Measurements from ENCODE around the gene RFX7. TPM values are rescaled to one million over a fixed set of nuclear protein-coding genes. Genes with fewer than 3 reads are reported as not detected.

RFX7 gene
- total RNA-seq, 1 experiment from 2014 or later: 18.1 TPM

DNA sequence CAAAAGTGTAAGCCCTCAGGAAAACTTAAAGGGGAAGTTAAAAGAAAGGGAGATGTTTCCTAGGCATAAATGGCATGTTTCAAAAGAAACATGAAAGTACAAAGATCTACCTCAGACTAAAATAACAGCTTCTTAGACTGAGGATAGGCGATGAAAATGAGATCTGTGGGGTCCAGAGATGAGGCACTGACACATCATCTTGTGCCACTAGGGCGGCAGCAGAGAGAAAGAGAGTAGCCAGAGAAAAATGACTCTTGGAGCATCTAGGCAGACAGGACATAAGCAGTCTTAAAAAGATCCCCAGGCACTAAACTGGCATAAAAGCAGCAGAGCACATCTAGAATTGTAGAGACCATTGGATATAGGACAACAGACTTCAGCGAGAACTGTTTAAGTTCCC lies 42.5 kb upstream of the RFX7 start:
- ATAC-seq: peak; percentile 59; the same call in 1 of the 2 replicates
- H3K79me2 ChIP-seq (ENCODE audit: insufficient read depth, low read length): no peaks in the 10 kb centered on the region
- no peak for TF ChIP-seq RAD21 (IDR thresholded peaks at IDR 0.05; ENCODE audit: low read depth)
- TF ChIP-seq POLR2A (IDR thresholded peaks at IDR 0.05; ENCODE audit: borderline replicate concordance, extremely low read depth, insufficient read depth, insufficient read length): no peak
- TF ChIP-seq CTCF (IDR thresholded peaks at IDR 0.05 in 2 of 3, conservative IDR thresholded peaks at IDR 0.05 in 1 of 3; ENCODE audit: borderline replicate concordance in 1 of 3, insufficient read depth in 1 of 3, low read depth in 2 of 3, low read length in 2 of 3): peak in 2 of 3 experiments; percentile 60 to 67; a peak in 4 of 6 replicates
- no peak overlapping the region for H3K27ac ChIP-seq (ENCODE audit: low read depth, low read length)
- H4K20me1 ChIP-seq (ENCODE audit: insufficient read depth): no peaks in the 10 kb centered on the region
- no peaks in the 10 kb centered on the region for H3K36me3 ChIP-seq (ENCODE audit: control insufficient read depth in 1 of 2, insufficient read depth in 2 of 2, low read length in 2 of 2)
- DNase-seq (ENCODE audit: low read depth, low spot score): peak; percentile 6
- POLR2A ChIA-PET: no interaction called here
- no peaks in the 10 kb centered on the region for H3K27me3 ChIP-seq (ENCODE audit: insufficient read depth, low read length)
- H3K4me2 ChIP-seq (ENCODE audit: low read length): no peak overlapping the region
- no TSS peak for BruUV-seq (replicated peaks)
- H2AFZ ChIP-seq (ENCODE audit: low read depth, low read length, poor library complexity, severe bottlenecking): no peak overlapping the region
- RAD21 ChIA-PET (ENCODE audit: low non-redundant PET in 1 of 2, low total read pairs in 2 of 2, uncharacterized antibody in 2 of 2, unreplicated experiment in 2 of 2): no interaction called here
- intact Hi-C loops (cut with micrococcal nuclease): loop anchor here (10.0 kb wide), 1 partner anchor 61 kb away; no protein-coding TSS in a partner anchor
- no peaks in the 10 kb centered on the region for H3K9me3 ChIP-seq (ENCODE audit: control insufficient read depth in 1 of 2, insufficient read depth in 1 of 2, low read depth in 1 of 2, low read length in 2 of 2)
- H3K9ac ChIP-seq (ENCODE audit: low read length): no peak overlapping the region
- no peaks in the 10 kb centered on the region for H3K4me1 ChIP-seq (ENCODE audit: control insufficient read depth in 1 of 2, insufficient read depth in 2 of 2, low read length in 2 of 2)
- no peak overlapping the region for H3K4me3 ChIP-seq (replicated peaks in 1 of 2; ENCODE audit: low read depth in 1 of 2, low read length in 2 of 2)
- CTCF ChIA-PET: interaction anchor here (1.1 to 2.3 kb wide), 3 partner anchors 9 to 37 kb away, joined by 4 to 9 read pairs (median 6); no protein-coding TSS in a partner anchor
- H3K9me2 ChIP-seq (ENCODE audit: insufficient read depth): no peaks in the 10 kb centered on the region

GRCh38 chr15:56281145-56281544 lies 37.5 kb upstream of the RFX7 start:
- POLR2A ChIA-PET: no interaction called here
- no peak for TF ChIP-seq ATF3 (IDR thresholded peaks at IDR 0.05)
- no peak for TF ChIP-seq SP1 (IDR thresholded peaks at IDR 0.05; ENCODE audit: low read depth)
- TF ChIP-seq CBX3 (IDR thresholded peaks at IDR 0.05; ENCODE audit: low read depth): no peak
- TF ChIP-seq MAX (IDR thresholded peaks at IDR 0.05): no peak
- no peak for TF ChIP-seq FOSL1 (IDR thresholded peaks at IDR 0.05; ENCODE audit: low read depth)
- TF ChIP-seq ZNF274 (IDR thresholded peaks at IDR 0.05; ENCODE audit: low read depth, low read length): no peak
- TF ChIP-seq SIN3A (IDR thresholded peaks at IDR 0.05; ENCODE audit: low read depth): no peak
- TF ChIP-seq EZH2 (IDR thresholded peaks at IDR 0.05): no peak
- TF ChIP-seq, protein P1, sequence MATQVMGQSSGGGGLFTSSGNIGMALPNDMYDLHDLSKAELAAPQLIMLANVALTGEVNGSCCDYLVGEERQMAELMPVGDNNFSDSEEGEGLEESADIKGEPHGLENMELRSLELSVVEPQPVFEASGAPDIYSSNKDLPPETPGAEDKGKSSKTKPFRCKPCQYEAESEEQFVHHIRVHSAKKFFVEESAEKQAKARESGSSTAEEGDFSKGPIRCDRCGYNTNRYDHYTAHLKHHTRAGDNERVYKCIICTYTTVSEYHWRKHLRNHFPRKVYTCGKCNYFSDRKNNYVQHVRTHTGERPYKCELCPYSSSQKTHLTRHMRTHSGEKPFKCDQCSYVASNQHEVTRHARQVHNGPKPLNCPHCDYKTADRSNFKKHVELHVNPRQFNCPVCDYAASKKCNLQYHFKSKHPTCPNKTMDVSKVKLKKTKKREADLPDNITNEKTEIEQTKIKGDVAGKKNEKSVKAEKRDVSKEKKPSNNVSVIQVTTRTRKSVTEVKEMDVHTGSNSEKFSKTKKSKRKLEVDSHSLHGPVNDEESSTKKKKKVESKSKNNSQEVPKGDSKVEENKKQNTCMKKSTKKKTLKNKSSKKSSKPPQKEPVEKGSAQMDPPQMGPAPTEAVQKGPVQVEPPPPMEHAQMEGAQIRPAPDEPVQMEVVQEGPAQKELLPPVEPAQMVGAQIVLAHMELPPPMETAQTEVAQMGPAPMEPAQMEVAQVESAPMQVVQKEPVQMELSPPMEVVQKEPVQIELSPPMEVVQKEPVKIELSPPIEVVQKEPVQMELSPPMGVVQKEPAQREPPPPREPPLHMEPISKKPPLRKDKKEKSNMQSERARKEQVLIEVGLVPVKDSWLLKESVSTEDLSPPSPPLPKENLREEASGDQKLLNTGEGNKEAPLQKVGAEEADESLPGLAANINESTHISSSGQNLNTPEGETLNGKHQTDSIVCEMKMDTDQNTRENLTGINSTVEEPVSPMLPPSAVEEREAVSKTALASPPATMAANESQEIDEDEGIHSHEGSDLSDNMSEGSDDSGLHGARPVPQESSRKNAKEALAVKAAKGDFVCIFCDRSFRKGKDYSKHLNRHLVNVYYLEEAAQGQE (IDR thresholded peaks at IDR 0.05; ENCODE audit: low read depth): no peak
- TF ChIP-seq EZH2phosphoT487 (IDR thresholded peaks at IDR 0.05; ENCODE audit: borderline replicate concordance): no peak
- TF ChIP-seq JUND (IDR thresholded peaks at IDR 0.05): no peak
- TF ChIP-seq POLR2AphosphoS5 (IDR thresholded peaks at IDR 0.05; ENCODE audit: low read depth, low read length): no peak

More at GRCh38 chr15:56281145-56281544, 37.5 kb upstream of the RFX7 start:
- Histone ChIP-seq H3K27ac (ENCODE audit: low read depth, low read length) (no peak overlapping the region), H3K27me3 (ENCODE audit: insufficient read depth, low read length) (no peaks in the 10 kb centered on the region), H3K4me2 (ENCODE audit: low read length) (no peak overlapping the region), H3K36me3 (ENCODE audit: control insufficient read depth in 1 of 2, insufficient read depth in 2 of 2, low read length in 2 of 2) (no peaks in the 10 kb centered on the region), H3K4me1 (ENCODE audit: control insufficient read depth in 1 of 2, insufficient read depth in 2 of 2, low read length in 2 of 2) (no peaks in the 10 kb centered on the region), H3K9me2 (ENCODE audit: insufficient read depth) (no peaks in the 10 kb centered on the region), H3K9ac (ENCODE audit: low read length) (no peak overlapping the region), H3K4me3 (replicated peaks in 1 of 2; ENCODE audit: low read depth in 1 of 2, low read length in 2 of 2) (no peak overlapping the region), H3K9me3 (ENCODE audit: control insufficient read depth in 1 of 2, insufficient read depth in 1 of 2, low read depth in 1 of 2, low read length in 2 of 2) (no peaks in the 10 kb centered on the region), H4K20me1 (ENCODE audit: insufficient read depth) (no peaks in the 10 kb centered on the region), H2AFZ (ENCODE audit: low read depth, low read length, poor library complexity, severe bottlenecking) (no peak overlapping the region), H3K79me2 (ENCODE audit: insufficient read depth, low read length) (no peaks in the 10 kb centered on the region)
- BruUV-seq (replicated peaks): no TSS peak
- ChIA-PET CTCF (no interaction called here), RAD21 (ENCODE audit: low non-redundant PET in 1 of 2, low total read pairs in 2 of 2, uncharacterized antibody in 2 of 2, unreplicated experiment in 2 of 2) (no interaction called here)
- ATAC-seq: no peak
- DNase-seq (ENCODE audit: low read depth, low spot score): no peak
- intact Hi-C loops (cut with micrococcal nuclease): loop anchor here (10.0 kb wide), 1 partner anchor 56 kb away; no protein-coding TSS in a partner anchor
